WTC11 (cell line): Measurements from ENCODE around the gene NAXE. TPM values are rescaled to one million over a fixed set of nuclear protein-coding genes. Genes with fewer than 3 reads are reported as not detected.

Experiments used
- ATAC-seq: fragments of 200-7000 bp; cut with Tn5 transposase; 2 replicates; pipeline ENCODE4 v1.10.0; 2021; ENCODE audit warnings: mild to moderate bottlenecking, moderate library complexity
- CTCF ChIA-PET: fragments of 300-600 bp; sonication (Branson Sonifier 250); formaldehyde crosslinking; loops from one replicate; lab custom pipeline; 2021; ENCODE audit warnings: antibody characterized with exemption; lab: Charles Lee
- POLR2A ChIA-PET: fragments of 350-600 bp; sonication (Branson Sonifier 250); formaldehyde crosslinking; loops from one replicate; lab custom pipeline; 2021; ENCODE audit warnings: antibody characterized with exemption; lab: Charles Lee
- DNase-seq: peaks from one replicate; pipeline ENCODE4 v3.0.0; 2021; ENCODE audit warnings: low spot score
- H3K27ac Mint-ChIP-seq: 2 replicates; pipeline ENCODE4 v1.8.0; 2021; ENCODE audit warnings: mixed read lengths
- H3K27me3 Mint-ChIP-seq: 2 replicates; pipeline ENCODE4 v1.8.0; 2021; ENCODE audit warnings: low read depth, mild to moderate bottlenecking, moderate library complexity, mixed read lengths
- H3K36me3 Mint-ChIP-seq: 2 replicates; pipeline ENCODE4 v1.8.0; 2021; ENCODE audit warnings: mixed read lengths
- H3K4me1 Mint-ChIP-seq: 2 replicates; pipeline ENCODE4 v1.8.0; 2022; ENCODE audit warnings: mixed read lengths
- H3K4me3 Mint-ChIP-seq: 2 replicates; pipeline ENCODE4 v1.8.0; 2021; ENCODE audit warnings: mild to moderate bottlenecking, moderate library complexity, mixed read lengths
- H3K9me3 Mint-ChIP-seq: 2 replicates; pipeline ENCODE4 v1.8.0; 2021; ENCODE audit warnings: mixed read lengths
- ATF1 ChIP-seq: sonication (generic); formaldehyde crosslinking; IDR thresholded peaks from 2 replicates; pipeline ENCODE4 v1.8.1; 2023; ENCODE audit warnings: mild to moderate bottlenecking, moderate library complexity, missing genetic modification reagents
- ATF6 ChIP-seq: sonication (generic); formaldehyde crosslinking; IDR thresholded peaks from 2 replicates; pipeline ENCODE4 v1.8.1; 2023; ENCODE audit warnings: mild to moderate bottlenecking, missing genetic modification reagents
- ETV6 ChIP-seq: sonication (generic); formaldehyde crosslinking; IDR thresholded peaks from 2 replicates; pipeline ENCODE4 v1.8.1; 2022; ENCODE audit warnings: mild to moderate bottlenecking, missing genetic modification reagents
- MXD4 ChIP-seq: fragments of 250-450 bp; sonication (Bioruptor Pico); IDR thresholded peaks from 2 replicates; pipeline ENCODE4 v1.8.0; 2021; ENCODE audit warnings: mild to moderate bottlenecking, moderate library complexity, borderline replicate concordance
- RORB ChIP-seq: fragments of 250-450 bp; sonication (Bioruptor Pico); IDR thresholded peaks from 2 replicates; pipeline ENCODE4 v1.9.0; 2021; ENCODE audit warnings: mild to moderate bottlenecking
- SMAD3 ChIP-seq: sonication (generic); formaldehyde crosslinking; IDR thresholded peaks from 2 replicates; pipeline ENCODE4 v1.8.0; 2022; ENCODE audit warnings: missing genetic modification reagents, mild to moderate bottlenecking, borderline replicate concordance
- TEAD4 ChIP-seq: sonication (generic); formaldehyde crosslinking; IDR thresholded peaks from 2 replicates; pipeline ENCODE4 v1.8.0; 2022; ENCODE audit warnings: mild to moderate bottlenecking, missing genetic modification reagents
- USF1 ChIP-seq: sonication (generic); formaldehyde crosslinking; IDR thresholded peaks from 2 replicates; pipeline ENCODE4 v1.8.0; 2022; ENCODE audit warnings: mild to moderate bottlenecking, missing genetic modification reagents
- ZBTB21 ChIP-seq: sonication (generic); formaldehyde crosslinking; IDR thresholded peaks from 2 replicates; pipeline ENCODE4 v1.8.1; 2023; ENCODE audit warnings: mild to moderate bottlenecking, missing genetic modification reagents, borderline replicate concordance
- ZNF121 ChIP-seq: sonication (generic); formaldehyde crosslinking; IDR thresholded peaks from 2 replicates; pipeline ENCODE4 v1.8.0; 2023; ENCODE audit warnings: missing genetic modification reagents
- ZNF512 ChIP-seq: sonication (generic); formaldehyde crosslinking; IDR thresholded peaks from 2 replicates; pipeline ENCODE4 v1.8.1; 2022; ENCODE audit warnings: missing genetic modification reagents, borderline replicate concordance
- ZSCAN18 ChIP-seq: fragments of 250-450 bp; sonication (Bioruptor Pico); IDR thresholded peaks from 2 replicates; pipeline ENCODE4 v2.1.2; 2022; ENCODE audit warnings: mild to moderate bottlenecking, moderate library complexity
- total RNA-seq: library from RNA; stranded (reverse); gene quantifications from 3 replicates; pipeline ENCODE4 v1.2.3, GENCODE V29; 2021
- TF ChIP-seq, protein P1 (sequence below): sonication (generic); formaldehyde crosslinking; IDR thresholded peaks from 2 replicates; pipeline ENCODE4 v1.8.0; 2023; ENCODE audit warnings: missing genetic modification reagents, mild to moderate bottlenecking, borderline replicate concordance
- TF ChIP-seq, protein P2 (sequence below): sonication (generic); formaldehyde crosslinking; IDR thresholded peaks from 2 replicates; pipeline ENCODE4 v1.8.1; 2023; ENCODE audit warnings: mild to moderate bottlenecking, missing genetic modification reagents, borderline replicate concordance

Gene NAXE
- total RNA-seq, 1 experiment from 2014 or later, result 81.6 TPM

DNA sequence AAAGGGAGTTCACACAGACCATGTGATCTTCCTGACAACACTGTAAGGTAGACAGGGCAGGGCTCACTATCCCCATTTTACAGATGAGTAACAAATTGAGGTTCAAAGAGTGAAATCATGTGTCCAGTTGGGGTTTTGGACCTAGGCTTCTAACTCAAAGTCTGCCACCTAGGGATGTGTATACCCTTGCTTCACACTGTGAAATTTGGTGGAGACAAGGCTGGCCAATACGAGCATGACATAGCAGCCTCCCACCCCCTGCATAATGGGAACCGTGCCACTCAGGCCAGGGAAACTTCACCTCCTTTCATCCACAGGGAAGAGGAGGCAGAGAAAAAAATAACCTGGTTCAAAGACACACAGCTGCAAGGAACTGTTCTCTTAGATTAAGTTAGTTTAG lies 26.1 kb upstream of the NAXE start:
- H3K27ac Mint-ChIP-seq, result no peak overlapping the region
- no peaks in the 10 kb centered on the region for H3K27me3 Mint-ChIP-seq
- TF ChIP-seq ATF1 (CRISPR knock-in tag) (no peak), ETV6 (no peak), ZBTB21 (CRISPR knock-in tag) (no peak), MXD4 (CRISPR knock-in tag) (no peak), TEAD4 (no peak), ZSCAN18 (no peak), USF1 (CRISPR knock-in tag) (no peak), ZNF121 (CRISPR knock-in tag) (no peak), RORB (CRISPR knock-in tag) (no peak), ATF6 (no peak), ZNF512 (no peak), SMAD3 (CRISPR knock-in tag) (no peak)
- TF ChIP-seq, protein P1, sequence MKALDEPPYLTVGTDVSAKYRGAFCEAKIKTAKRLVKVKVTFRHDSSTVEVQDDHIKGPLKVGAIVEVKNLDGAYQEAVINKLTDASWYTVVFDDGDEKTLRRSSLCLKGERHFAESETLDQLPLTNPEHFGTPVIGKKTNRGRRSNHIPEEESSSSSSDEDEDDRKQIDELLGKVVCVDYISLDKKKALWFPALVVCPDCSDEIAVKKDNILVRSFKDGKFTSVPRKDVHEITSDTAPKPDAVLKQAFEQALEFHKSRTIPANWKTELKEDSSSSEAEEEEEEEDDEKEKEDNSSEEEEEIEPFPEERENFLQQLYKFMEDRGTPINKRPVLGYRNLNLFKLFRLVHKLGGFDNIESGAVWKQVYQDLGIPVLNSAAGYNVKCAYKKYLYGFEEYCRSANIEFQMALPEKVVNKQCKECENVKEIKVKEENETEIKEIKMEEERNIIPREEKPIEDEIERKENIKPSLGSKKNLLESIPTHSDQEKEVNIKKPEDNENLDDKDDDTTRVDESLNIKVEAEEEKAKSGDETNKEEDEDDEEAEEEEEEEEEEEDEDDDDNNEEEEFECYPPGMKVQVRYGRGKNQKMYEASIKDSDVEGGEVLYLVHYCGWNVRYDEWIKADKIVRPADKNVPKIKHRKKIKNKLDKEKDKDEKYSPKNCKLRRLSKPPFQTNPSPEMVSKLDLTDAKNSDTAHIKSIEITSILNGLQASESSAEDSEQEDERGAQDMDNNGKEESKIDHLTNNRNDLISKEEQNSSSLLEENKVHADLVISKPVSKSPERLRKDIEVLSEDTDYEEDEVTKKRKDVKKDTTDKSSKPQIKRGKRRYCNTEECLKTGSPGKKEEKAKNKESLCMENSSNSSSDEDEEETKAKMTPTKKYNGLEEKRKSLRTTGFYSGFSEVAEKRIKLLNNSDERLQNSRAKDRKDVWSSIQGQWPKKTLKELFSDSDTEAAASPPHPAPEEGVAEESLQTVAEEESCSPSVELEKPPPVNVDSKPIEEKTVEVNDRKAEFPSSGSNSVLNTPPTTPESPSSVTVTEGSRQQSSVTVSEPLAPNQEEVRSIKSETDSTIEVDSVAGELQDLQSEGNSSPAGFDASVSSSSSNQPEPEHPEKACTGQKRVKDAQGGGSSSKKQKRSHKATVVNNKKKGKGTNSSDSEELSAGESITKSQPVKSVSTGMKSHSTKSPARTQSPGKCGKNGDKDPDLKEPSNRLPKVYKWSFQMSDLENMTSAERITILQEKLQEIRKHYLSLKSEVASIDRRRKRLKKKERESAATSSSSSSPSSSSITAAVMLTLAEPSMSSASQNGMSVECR (CRISPR knock-in tag), result no peak
- TF ChIP-seq, protein P2, sequence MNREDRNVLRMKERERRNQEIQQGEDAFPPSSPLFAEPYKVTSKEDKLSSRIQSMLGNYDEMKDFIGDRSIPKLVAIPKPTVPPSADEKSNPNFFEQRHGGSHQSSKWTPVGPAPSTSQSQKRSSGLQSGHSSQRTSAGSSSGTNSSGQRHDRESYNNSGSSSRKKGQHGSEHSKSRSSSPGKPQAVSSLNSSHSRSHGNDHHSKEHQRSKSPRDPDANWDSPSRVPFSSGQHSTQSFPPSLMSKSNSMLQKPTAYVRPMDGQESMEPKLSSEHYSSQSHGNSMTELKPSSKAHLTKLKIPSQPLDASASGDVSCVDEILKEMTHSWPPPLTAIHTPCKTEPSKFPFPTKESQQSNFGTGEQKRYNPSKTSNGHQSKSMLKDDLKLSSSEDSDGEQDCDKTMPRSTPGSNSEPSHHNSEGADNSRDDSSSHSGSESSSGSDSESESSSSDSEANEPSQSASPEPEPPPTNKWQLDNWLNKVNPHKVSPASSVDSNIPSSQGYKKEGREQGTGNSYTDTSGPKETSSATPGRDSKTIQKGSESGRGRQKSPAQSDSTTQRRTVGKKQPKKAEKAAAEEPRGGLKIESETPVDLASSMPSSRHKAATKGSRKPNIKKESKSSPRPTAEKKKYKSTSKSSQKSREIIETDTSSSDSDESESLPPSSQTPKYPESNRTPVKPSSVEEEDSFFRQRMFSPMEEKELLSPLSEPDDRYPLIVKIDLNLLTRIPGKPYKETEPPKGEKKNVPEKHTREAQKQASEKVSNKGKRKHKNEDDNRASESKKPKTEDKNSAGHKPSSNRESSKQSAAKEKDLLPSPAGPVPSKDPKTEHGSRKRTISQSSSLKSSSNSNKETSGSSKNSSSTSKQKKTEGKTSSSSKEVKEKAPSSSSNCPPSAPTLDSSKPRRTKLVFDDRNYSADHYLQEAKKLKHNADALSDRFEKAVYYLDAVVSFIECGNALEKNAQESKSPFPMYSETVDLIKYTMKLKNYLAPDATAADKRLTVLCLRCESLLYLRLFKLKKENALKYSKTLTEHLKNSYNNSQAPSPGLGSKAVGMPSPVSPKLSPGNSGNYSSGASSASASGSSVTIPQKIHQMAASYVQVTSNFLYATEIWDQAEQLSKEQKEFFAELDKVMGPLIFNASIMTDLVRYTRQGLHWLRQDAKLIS (CRISPR knock-in tag), result no peak
- ChIA-PET POLR2A (no interaction called here), CTCF (interaction anchor here (1.2 kb wide), 1 partner anchor 75 kb away, joined by 3 read pairs; no protein-coding TSS in a partner anchor)
- ATAC-seq (no peak), DNase-seq (no peak)
- H3K36me3 Mint-ChIP-seq, result peaks cover 32% of the 10 kb centered on the region
- H3K4me3 Mint-ChIP-seq, result no peak overlapping the region
- no peaks in the 10 kb centered on the region for H3K4me1 Mint-ChIP-seq
- no peaks in the 10 kb centered on the region for H3K9me3 Mint-ChIP-seq
